HCT116 (cell line): ENCODE data around the gene SPATS1.

Experiments used
- EZH2phosphoT487 ChIP-seq: fragments of 200-600 bp; IDR thresholded peaks from 2 replicates; pipeline ENCODE4 v1.6.1; 2018; ENCODE audit warnings: antibody characterized with exemption, borderline replicate concordance
- POLR2AphosphoS5 ChIP-seq: IDR thresholded peaks from 2 replicates; pipeline ENCODE4 v1.6.1; 2011; ENCODE audit warnings: mild to moderate bottlenecking, low read depth, low read length, moderate library complexity
- TF ChIP-seq, protein P1 (sequence below), 3 experiments: fragments of 200-600 bp in 1 of 3; sonication (generic) in 1 of 3; IDR thresholded peaks in 2 of 3; conservative IDR thresholded peaks in 1 of 3; 2 replicates each; pipeline ENCODE4 v1.5.1; 2012 to 2017; ENCODE audit warnings: low read depth in 2 of 3, low read length in 2 of 3, antibody characterized with exemption in 1 of 3, borderline replicate concordance in 1 of 3, control low read depth in 1 of 3, mild to moderate bottlenecking in 1 of 3, mixed read lengths in 1 of 3, mixed run types in 1 of 3, moderate library complexity in 1 of 3; ENCODE audit not compliant: insufficient read depth in 1 of 3

DNA sequence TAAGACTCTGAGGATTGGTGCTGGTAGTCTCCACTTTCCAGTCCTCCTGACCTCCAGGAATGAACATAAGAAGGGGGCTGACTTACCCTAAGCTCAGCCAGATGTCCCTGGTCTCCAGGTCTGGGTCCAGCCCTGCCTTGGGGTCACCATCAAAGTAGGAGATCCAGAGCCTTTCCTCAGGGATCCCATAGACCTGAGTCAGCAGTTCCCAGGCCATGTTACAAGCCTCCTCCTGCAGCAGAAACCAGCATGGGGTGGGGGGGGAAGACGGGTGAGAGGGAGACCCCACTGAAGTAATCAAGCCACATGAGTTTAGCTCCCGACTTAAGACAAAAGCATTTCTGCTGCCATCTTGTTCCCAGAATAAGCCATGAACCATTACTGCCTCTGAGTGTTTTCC is 31.1 kb upstream of the SPATS1 start:
- no peak for TF ChIP-seq POLR2AphosphoS5
- TF ChIP-seq, protein P1, sequence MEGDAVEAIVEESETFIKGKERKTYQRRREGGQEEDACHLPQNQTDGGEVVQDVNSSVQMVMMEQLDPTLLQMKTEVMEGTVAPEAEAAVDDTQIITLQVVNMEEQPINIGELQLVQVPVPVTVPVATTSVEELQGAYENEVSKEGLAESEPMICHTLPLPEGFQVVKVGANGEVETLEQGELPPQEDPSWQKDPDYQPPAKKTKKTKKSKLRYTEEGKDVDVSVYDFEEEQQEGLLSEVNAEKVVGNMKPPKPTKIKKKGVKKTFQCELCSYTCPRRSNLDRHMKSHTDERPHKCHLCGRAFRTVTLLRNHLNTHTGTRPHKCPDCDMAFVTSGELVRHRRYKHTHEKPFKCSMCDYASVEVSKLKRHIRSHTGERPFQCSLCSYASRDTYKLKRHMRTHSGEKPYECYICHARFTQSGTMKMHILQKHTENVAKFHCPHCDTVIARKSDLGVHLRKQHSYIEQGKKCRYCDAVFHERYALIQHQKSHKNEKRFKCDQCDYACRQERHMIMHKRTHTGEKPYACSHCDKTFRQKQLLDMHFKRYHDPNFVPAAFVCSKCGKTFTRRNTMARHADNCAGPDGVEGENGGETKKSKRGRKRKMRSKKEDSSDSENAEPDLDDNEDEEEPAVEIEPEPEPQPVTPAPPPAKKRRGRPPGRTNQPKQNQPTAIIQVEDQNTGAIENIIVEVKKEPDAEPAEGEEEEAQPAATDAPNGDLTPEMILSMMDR (IDR thresholded peaks at IDR 0.05 in 2 of 3, conservative IDR thresholded peaks at IDR 0.05 in 1 of 3; ENCODE audit: borderline replicate concordance in 1 of 3, insufficient read depth in 1 of 3, low read depth in 2 of 3, low read length in 2 of 3): no peak
- no peak for TF ChIP-seq EZH2phosphoT487
